Neural cell (in vitro differentiated cells): ENCODE data around the gene TPPP. TPM values are rescaled to one million over a fixed set of nuclear protein-coding genes. Genes with fewer than 3 reads are reported as not detected.

Experiments
- H2AFZ ChIP-seq: fragments of 200-600, 300-800 bp; sonication (generic), shearing (Covaris generic); 2 replicates; pipeline ENCODE4 v1.6.0; 2014; ENCODE audit warnings: low read depth, mild to moderate bottlenecking, antibody characterized with exemption, low read length, moderate library complexity
- H3F3A ChIP-seq: fragments of 200-600 bp; shearing (Covaris generic); 2 replicates; pipeline ENCODE4 v1.6.1; 2016; ENCODE audit warnings: mild to moderate bottlenecking, moderate library complexity, mixed read lengths, antibody characterized with exemption, low read length; ENCODE audit not compliant: insufficient read depth, poor library complexity, severe bottlenecking
- H3K27ac ChIP-seq: fragments of 200-600, 300-800 bp; sonication (generic), shearing (Covaris generic); 2 replicates; pipeline ENCODE4 v1.5.1; 2014; ENCODE audit warnings: mild to moderate bottlenecking, low read length, moderate library complexity
- H3K27me3 ChIP-seq: fragments of 300-800, 200-600 bp; sonication (generic), shearing (Covaris generic); 2 replicates; pipeline ENCODE4 v1.6.0; 2014; ENCODE audit warnings: mild to moderate bottlenecking, low read depth, low read length, moderate library complexity; ENCODE audit not compliant: insufficient read depth
- H3K36me3 ChIP-seq: fragments of 300-800, 200-600 bp; sonication (generic), shearing (Covaris generic); 2 replicates; pipeline ENCODE4 v1.5.1; 2014; ENCODE audit warnings: mild to moderate bottlenecking, antibody characterized with exemption, low read length, moderate library complexity; ENCODE audit not compliant: insufficient read depth
- H3K4me2 ChIP-seq: fragments of 300-800, 200-600 bp; sonication (generic), shearing (Covaris generic); 2 replicates; pipeline ENCODE4 v1.6.0; 2014; ENCODE audit warnings: mild to moderate bottlenecking, low read length
- H3K4me3 ChIP-seq: fragments of 300-800, 200-600 bp; sonication (generic), shearing (Covaris generic); 2 replicates; pipeline ENCODE4 v1.5.1; 2014; ENCODE audit warnings: mild to moderate bottlenecking, low read length, moderate library complexity
- H3K79me2 ChIP-seq: fragments of 200-600 bp; shearing (Covaris generic); replicated peaks from 2 replicates; pipeline ENCODE4 v1.6.0; 2014; ENCODE audit warnings: mild to moderate bottlenecking, low read length, moderate library complexity; ENCODE audit not compliant: insufficient read depth
- H3K9ac ChIP-seq: fragments of 300-800, 200-600 bp; sonication (generic), shearing (Covaris generic); 2 replicates; pipeline ENCODE4 v1.6.1; 2016; ENCODE audit warnings: mild to moderate bottlenecking, low read length, mixed read lengths
- H3K9me2 ChIP-seq: fragments of 200-600 bp; shearing (Covaris generic); 2 replicates; pipeline ENCODE4 v1.6.1; 2016; ENCODE audit warnings: mild to moderate bottlenecking, low read length, mixed read lengths; ENCODE audit not compliant: insufficient read depth
- H3K9me3 ChIP-seq: fragments of 200-600, 300-800 bp; sonication (generic), shearing (Covaris generic); 2 replicates; pipeline ENCODE4 v1.6.1; 2016; ENCODE audit warnings: mild to moderate bottlenecking, mixed run types, low read length, moderate library complexity, mixed read lengths
- H4K20me1 ChIP-seq: fragments of 200-600 bp; shearing (Covaris generic); 2 replicates; pipeline ENCODE4 v1.6.1; 2016; ENCODE audit warnings: mild to moderate bottlenecking, mixed run types; ENCODE audit not compliant: insufficient read depth
- CTCF ChIP-seq: fragments of 450-650 bp; IDR thresholded peaks from 2 replicates; pipeline ENCODE4 v1.5.1; 2014; ENCODE audit warnings: antibody characterized with exemption, mild to moderate bottlenecking, moderate library complexity; ENCODE audit not compliant: poor library complexity, severe bottlenecking
- EP300 ChIP-seq: fragments of 450-650 bp; conservative IDR thresholded peaks from 2 replicates; pipeline ENCODE4 v1.6.1; 2014; ENCODE audit warnings: antibody characterized with exemption, mild to moderate bottlenecking, moderate library complexity; ENCODE audit not compliant: poor library complexity, severe bottlenecking
- EZH2 ChIP-seq: fragments of 200-600, 300-800 bp; shearing (Covaris generic), sonication (generic); IDR thresholded peaks from 2 replicates; pipeline ENCODE4 v1.6.1; 2014; ENCODE audit warnings: antibody characterized with exemption, low read length, borderline replicate concordance, mild to moderate bottlenecking; ENCODE audit not compliant: insufficient read depth, poor library complexity, severe bottlenecking
- MXI1 ChIP-seq: fragments of 450-650 bp; conservative IDR thresholded peaks from 2 replicates; pipeline ENCODE4 v1.6.1; 2014; ENCODE audit warnings: antibody characterized with exemption, mild to moderate bottlenecking; ENCODE audit not compliant: poor library complexity, severe bottlenecking
- POLR2AphosphoS5 ChIP-seq: IDR thresholded peaks from 2 replicates; pipeline ENCODE4 v1.6.1; 2012
- RAD21 ChIP-seq: fragments of 450-650 bp; conservative IDR thresholded peaks from 2 replicates; pipeline ENCODE4 v1.6.1; 2014; ENCODE audit warnings: antibody characterized with exemption, mild to moderate bottlenecking, moderate library complexity
- REST ChIP-seq: IDR thresholded peaks from 2 replicates; pipeline ENCODE4 v1.6.1; 2012; ENCODE audit warnings: borderline replicate concordance
- SMC3 ChIP-seq: fragments of 450-650 bp; conservative IDR thresholded peaks from 2 replicates; pipeline ENCODE4 v1.6.1; 2014; ENCODE audit warnings: antibody characterized with exemption, mild to moderate bottlenecking, moderate library complexity; ENCODE audit not compliant: poor library complexity
- TAF1 ChIP-seq: IDR thresholded peaks from 2 replicates; pipeline ENCODE4 v1.6.1; 2012; ENCODE audit warnings: low read depth
- polyA plus RNA-seq: library from polyadenylated mRNA; depleted of rRNA; stranded (reverse); fragments of >200 nt; gene quantifications from 2 replicates; pipeline ENCODE4 v1.2.3, GENCODE V29; 2014

Gene TPPP
- polyA plus RNA-seq, 1 donor from 2014 or later: 9.9 TPM

GRCh38 chr5:635306-636055 lies 57.7 kb downstream of the TPPP start:
- H3K36me3 ChIP-seq: no peaks in the 10 kb centered on the region
- H3K4me2 ChIP-seq: no peak overlapping the region
- no peak overlapping the region for H3K9ac ChIP-seq
- no peaks in the 10 kb centered on the region for H3K27me3 ChIP-seq
- H3K79me2 ChIP-seq: no peaks in the 10 kb centered on the region
- H3K9me2 ChIP-seq: no peaks in the 10 kb centered on the region
- H3K4me3 ChIP-seq: no peak overlapping the region
- H3K27ac ChIP-seq: no peak overlapping the region
- H4K20me1 ChIP-seq: no peaks in the 10 kb centered on the region
- H2AFZ ChIP-seq: no peak overlapping the region
- H3F3A ChIP-seq: no peaks in the 10 kb centered on the region
- TF ChIP-seq RAD21 (no peak), MXI1 (no peak), EP300 (no peak), POLR2AphosphoS5 (no peak), CTCF (no peak), REST (no peak), SMC3 (no peak), EZH2 (no peak), TAF1 (no peak)
- no peaks in the 10 kb centered on the region for H3K9me3 ChIP-seq

GRCh38 chr5:634191-634590 lies 59.0 kb downstream of the TPPP start:
- Histone ChIP-seq H3K36me3 (no peaks in the 10 kb centered on the region), H3K9me3 (no peaks in the 10 kb centered on the region), H3F3A (no peaks in the 10 kb centered on the region), H3K27me3 (no peaks in the 10 kb centered on the region), H3K9me2 (no peaks in the 10 kb centered on the region), H3K9ac (no peak overlapping the region), H4K20me1 (no peaks in the 10 kb centered on the region), H2AFZ (no peak overlapping the region), H3K4me3 (no peak overlapping the region), H3K4me2 (no peak overlapping the region), H3K79me2 (no peaks in the 10 kb centered on the region), H3K27ac (no peak overlapping the region)
- TF ChIP-seq EZH2: no peak
- TF ChIP-seq SMC3: no peak
- no peak for TF ChIP-seq TAF1
- no peak for TF ChIP-seq CTCF
- no peak for TF ChIP-seq MXI1
- TF ChIP-seq RAD21: no peak
- TF ChIP-seq EP300: no peak
- no peak for TF ChIP-seq POLR2AphosphoS5
- no peak for TF ChIP-seq REST
